Colonic mucosa (tissue), 4 donors: Measurements from ENCODE around the gene GOLGA6L9. TPM values are rescaled to one million over a fixed set of nuclear protein-coding genes. Genes with fewer than 3 reads are reported as not detected.
"Not testable (repeated sequence)": the region's sequence is repeated elsewhere in the genome, so short reads cannot be mapped to it uniquely, and the experiment has no call there.

Experiments
- DNase-seq: peaks from one replicate; pipeline ENCODE4 v3.0.0-alpha.2; 2020
- H3K27ac ChIP-seq: fragments of 200-600 bp; one replicate; pipeline ENCODE4 v1.8.0; 2021
- H3K27me3 ChIP-seq: fragments of 200-600 bp; one replicate; pipeline ENCODE4 v1.8.0; 2021
- H3K36me3 ChIP-seq: fragments of 200-600 bp; one replicate; pipeline ENCODE4 v1.8.0; 2021
- H3K4me1 ChIP-seq: fragments of 200-600 bp; one replicate; pipeline ENCODE4 v1.8.0; 2021; ENCODE audit warnings: mild to moderate bottlenecking
- H3K4me3 ChIP-seq: fragments of 200-600 bp; one replicate; pipeline ENCODE4 v1.8.0; 2021
- H3K9ac ChIP-seq, 2 donors: one replicate each; pipeline ENCODE4 v1.7.0; 2013; ENCODE audit warnings: control low read depth in 2 of 2, low read depth in 2 of 2, low read length in 2 of 2
- H3K9me3 ChIP-seq: fragments of 200-600 bp; one replicate; pipeline ENCODE4 v1.8.0; 2021
- intact Hi-C: fragments of 100-400 bp; cut with DNase I; formaldehyde crosslinking; loops from one replicate; pipeline ENCODE4 v1.14.1; 2022
- total RNA-seq, 2 donors: library from RNA; stranded (reverse); fragmentation: NEBNext Ultra II Directional in 1 of 2; extraction: Animal tissue kit (Norgen Biotek cat#: 25700) in 1 of 2; gene quantifications; one replicate each; pipeline ENCODE4 v1.2.1, GENCODE V29; 2021
- TF ChIP-seq, protein P1 (sequence below): fragments of 200-600 bp; IDR thresholded peaks from one replicate; pipeline ENCODE4 v1.8.0; 2022; ENCODE audit warnings: antibody characterized with exemption, mild to moderate bottlenecking
- donor health status: healthy.
- donor health status: DM: no; HTN: no; CAD: no.
- donor health status: DM: no; HTN: no; CAD: no.

The GOLGA6L9 gene, protein sequence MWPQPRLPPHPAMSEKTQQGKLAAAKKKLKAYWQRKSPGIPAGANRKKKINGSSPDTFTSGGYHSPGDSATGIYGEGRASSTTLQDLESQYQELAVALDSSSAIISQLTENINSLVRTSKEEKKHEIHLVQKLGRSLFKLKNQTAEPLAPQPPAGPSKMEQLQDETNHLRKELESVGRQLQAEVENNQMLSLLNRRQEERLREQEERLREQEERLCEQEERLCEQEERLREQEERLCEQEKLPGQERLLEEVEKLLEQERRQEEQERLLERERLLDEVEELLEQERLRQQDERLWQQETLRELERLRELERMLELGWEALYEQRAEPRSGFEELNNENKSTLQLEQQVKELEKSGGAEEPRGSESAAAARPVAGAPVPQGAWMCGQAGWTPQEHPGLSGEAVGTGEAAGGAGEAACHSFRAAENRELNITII
- 1 to 10 TPM; 3.0 TPM for total RNA-seq

DNA sequence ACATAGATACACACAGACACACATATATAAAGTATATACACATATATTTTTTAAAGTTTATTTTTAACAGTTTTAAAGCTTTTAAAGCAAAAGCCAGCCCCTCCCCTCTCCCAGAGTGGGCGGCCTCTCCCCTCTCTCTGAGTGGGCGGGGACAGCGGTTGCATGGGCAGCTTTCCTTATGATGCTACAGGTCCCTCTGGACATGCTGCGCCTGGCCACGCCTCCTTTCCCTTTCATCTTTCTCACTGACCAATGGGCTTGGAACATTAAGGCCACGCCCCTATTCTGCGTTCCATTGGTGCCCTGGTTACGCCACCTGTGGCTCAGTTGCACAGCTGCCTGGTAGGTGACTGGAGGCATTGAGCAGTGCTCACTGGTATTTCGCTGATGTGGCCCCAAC is at the start of gene GOLGA6L9:
GOLGA6L9 (plus strand) TSS at position 124 of the 400 bp plus-strand sequence; CDS start at position 388, 264 bp downstream.
- intact Hi-C loops, H3K9ac ChIP-seq, H3K9me3 ChIP-seq, H3K4me3 ChIP-seq, H3K4me1 ChIP-seq, H3K27me3 ChIP-seq, DNase-seq, H3K27ac ChIP-seq, H3K36me3 ChIP-seq: not testable (repeated sequence)

DNA sequence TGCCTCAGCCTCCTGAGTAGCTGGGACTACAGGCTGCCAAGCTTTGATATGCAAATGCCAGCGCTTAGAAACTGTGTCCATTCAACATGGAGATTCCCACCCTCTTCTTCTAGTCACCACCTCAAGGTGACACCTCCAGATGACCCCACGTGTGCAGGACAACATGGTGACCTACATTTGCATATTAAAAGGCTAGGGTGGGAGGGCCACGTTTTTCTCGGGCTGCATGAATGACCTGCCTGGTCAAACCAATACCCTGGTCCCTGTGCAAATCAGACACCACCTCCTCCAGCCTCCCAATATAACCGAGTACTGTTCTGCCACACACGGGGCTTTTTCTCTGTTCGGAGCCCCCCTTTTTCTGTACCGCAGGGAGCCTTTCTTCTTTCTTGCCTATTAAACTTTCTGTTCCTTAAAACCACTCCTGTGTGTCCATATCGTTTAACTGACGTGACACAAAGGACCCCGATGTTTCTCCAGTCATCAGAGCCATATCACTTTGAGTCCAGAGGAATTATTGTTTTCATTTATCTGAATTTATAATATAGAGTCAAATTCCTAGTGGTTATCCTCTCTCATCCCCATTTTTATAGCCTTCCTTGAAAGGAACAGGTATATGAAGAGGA is 48.2 kb upstream of the GOLGA6L9 start:
- H3K27me3 ChIP-seq, H3K9me3 ChIP-seq, H3K27ac ChIP-seq, H3K9ac ChIP-seq, H3K4me3 ChIP-seq, DNase-seq, H3K4me1 ChIP-seq, intact Hi-C loops, H3K36me3 ChIP-seq: not testable (repeated sequence)

- H3K9me3 ChIP-seq, H3K4me1 ChIP-seq, H3K4me3 ChIP-seq, H3K27me3 ChIP-seq, H3K27ac ChIP-seq, intact Hi-C loops, H3K9ac ChIP-seq, DNase-seq, H3K36me3 ChIP-seq: not testable (repeated sequence)
Measured at GRCh38 chr15:82387209-82387608, 42.4 kb upstream of the GOLGA6L9 start.

GRCh38 chr15:82390152-82390551 is 39.5 kb upstream of the GOLGA6L9 start:
- H3K27ac ChIP-seq, DNase-seq, H3K4me3 ChIP-seq, H3K9me3 ChIP-seq, H3K36me3 ChIP-seq, intact Hi-C loops, H3K4me1 ChIP-seq, H3K9ac ChIP-seq, H3K27me3 ChIP-seq: not testable (repeated sequence)

DNA sequence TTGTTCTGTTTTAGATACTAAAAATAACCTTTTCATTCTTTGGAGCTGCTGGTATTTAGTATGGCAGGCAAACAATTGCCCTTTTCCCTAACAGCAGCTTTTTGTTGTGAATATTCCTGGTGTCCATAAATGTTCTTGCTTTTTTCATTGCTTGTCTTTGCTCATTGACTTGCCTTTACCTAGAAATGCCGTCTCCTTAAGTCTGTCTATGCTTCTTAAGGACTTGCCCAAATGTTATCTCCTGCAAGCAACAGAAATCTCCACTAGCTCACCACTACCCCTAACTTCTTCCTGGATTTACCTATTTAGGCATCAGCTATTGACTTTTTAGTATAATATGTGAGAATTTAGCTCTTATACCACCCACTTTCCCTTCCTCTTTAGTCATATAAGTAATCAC is 37.5 kb upstream of the GOLGA6L9 start:
- intact Hi-C loops, H3K4me3 ChIP-seq, H3K9ac ChIP-seq, H3K4me1 ChIP-seq, H3K9me3 ChIP-seq, H3K27ac ChIP-seq, H3K36me3 ChIP-seq, H3K27me3 ChIP-seq, DNase-seq: not testable (repeated sequence)

DNA sequence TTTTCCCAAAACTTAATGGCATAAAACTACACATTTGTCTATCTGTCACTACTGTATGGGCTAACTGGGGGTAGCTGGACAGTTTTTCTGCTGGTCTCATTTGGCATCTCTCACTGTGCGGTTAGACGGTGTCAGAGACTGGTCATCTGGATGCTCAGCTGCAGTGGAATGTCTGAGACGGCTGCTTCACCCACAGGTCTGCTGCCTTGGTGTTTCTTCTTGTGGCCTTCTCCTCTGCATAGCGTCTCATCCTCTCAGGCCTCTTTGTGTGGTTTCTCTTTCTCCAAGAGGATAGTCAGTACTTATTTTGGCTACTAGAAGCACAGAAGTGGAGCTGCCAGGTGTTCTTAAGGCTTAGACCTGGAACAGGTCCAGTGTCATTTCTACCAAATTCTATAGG is 35.9 kb upstream of the GOLGA6L9 start:
- DNase-seq: no peak
- Histone ChIP-seq H3K4me3 (no peak overlapping the region), H3K9ac (no peak overlapping the region), H3K4me1 (no peaks in the 10 kb centered on the region), H3K27me3 (no peaks in the 10 kb centered on the region), H3K27ac (no peak overlapping the region), H3K9me3 (no peaks in the 10 kb centered on the region), H3K36me3 (no peaks in the 10 kb centered on the region)
- TF ChIP-seq, protein P1, sequence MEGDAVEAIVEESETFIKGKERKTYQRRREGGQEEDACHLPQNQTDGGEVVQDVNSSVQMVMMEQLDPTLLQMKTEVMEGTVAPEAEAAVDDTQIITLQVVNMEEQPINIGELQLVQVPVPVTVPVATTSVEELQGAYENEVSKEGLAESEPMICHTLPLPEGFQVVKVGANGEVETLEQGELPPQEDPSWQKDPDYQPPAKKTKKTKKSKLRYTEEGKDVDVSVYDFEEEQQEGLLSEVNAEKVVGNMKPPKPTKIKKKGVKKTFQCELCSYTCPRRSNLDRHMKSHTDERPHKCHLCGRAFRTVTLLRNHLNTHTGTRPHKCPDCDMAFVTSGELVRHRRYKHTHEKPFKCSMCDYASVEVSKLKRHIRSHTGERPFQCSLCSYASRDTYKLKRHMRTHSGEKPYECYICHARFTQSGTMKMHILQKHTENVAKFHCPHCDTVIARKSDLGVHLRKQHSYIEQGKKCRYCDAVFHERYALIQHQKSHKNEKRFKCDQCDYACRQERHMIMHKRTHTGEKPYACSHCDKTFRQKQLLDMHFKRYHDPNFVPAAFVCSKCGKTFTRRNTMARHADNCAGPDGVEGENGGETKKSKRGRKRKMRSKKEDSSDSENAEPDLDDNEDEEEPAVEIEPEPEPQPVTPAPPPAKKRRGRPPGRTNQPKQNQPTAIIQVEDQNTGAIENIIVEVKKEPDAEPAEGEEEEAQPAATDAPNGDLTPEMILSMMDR: no peak
- intact Hi-C loops: no loop called here

DNA sequence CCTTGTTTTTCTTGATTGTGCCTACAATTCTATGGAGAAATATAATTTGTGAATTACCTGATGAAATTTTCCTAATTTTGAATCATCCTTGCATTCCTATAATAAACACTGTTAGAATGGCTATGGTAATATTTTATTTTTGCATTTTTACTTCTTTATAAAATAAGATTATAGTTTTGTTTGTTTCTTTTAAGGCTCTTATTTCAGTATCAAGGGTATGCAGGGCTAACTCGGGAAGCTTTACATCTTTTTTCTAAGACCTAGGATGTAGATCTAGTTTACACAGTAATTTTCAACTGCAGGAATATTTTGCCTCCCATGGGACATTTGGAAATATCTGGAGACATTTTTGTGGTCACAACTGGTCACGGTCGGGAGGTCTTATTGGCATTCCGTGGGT is 33.8 kb upstream of the GOLGA6L9 start:
- H3K9ac ChIP-seq, intact Hi-C loops, H3K4me3 ChIP-seq, DNase-seq, H3K36me3 ChIP-seq, H3K9me3 ChIP-seq, H3K4me1 ChIP-seq, H3K27me3 ChIP-seq, H3K27ac ChIP-seq: not testable (repeated sequence)

DNA sequence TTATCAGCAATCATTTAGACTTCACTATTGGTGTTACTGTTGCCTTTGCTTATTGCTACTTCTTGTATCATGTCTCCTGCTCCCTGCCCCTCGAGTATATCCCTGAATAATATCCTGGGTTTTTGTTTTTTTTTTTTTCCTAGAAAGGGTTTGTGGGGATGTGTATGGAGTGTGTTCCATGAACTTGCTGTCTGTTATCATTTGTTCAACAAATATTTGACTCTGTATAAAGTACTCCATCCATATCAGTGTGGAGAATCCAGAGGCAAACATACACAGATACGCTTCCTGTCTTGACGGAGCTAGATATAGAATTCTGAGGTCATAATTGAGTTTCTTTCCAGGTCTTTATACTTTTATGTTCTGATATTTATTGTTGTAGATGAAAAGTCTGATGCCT is 31.8 kb upstream of the GOLGA6L9 start:
- intact Hi-C loops: no loop called here
- Histone ChIP-seq H3K9me3 (no peaks in the 10 kb centered on the region), H3K9ac (no peak overlapping the region), H3K27me3 (no peaks in the 10 kb centered on the region), H3K36me3 (no peaks in the 10 kb centered on the region), H3K27ac (no peak overlapping the region), H3K4me3 (no peak overlapping the region), H3K4me1 (no peaks in the 10 kb centered on the region)
- no peak for DNase-seq
- TF ChIP-seq, protein P1: no peak
